ENCODE measurements around the gene SLC9A2.

The SLC9A2 gene

GRCh38 chr2:102736110-102736409 lies 116.7 kb downstream of the SLC9A2 start:
- FAIRE-seq, result no peak

GRCh38 chr2:102736410-102737409 lies 117.4 kb downstream of the SLC9A2 start:
- FAIRE-seq, result no peak

- no peak for FAIRE-seq
These were observed 118.1 kb downstream of the SLC9A2 start for GRCh38 chr2:102737431-102737830.

- FAIRE-seq, result no peak
These were observed 123.9 kb downstream of the SLC9A2 start for GRCh38 chr2:102743259-102743658.

- FAIRE-seq, result no peak
These were observed 128.8 kb downstream of the SLC9A2 start for GRCh38 chr2:102748107-102748506.

- no peak for FAIRE-seq
These were observed 130.6 kb downstream of the SLC9A2 start for GRCh38 chr2:102749938-102750337.

DNA sequence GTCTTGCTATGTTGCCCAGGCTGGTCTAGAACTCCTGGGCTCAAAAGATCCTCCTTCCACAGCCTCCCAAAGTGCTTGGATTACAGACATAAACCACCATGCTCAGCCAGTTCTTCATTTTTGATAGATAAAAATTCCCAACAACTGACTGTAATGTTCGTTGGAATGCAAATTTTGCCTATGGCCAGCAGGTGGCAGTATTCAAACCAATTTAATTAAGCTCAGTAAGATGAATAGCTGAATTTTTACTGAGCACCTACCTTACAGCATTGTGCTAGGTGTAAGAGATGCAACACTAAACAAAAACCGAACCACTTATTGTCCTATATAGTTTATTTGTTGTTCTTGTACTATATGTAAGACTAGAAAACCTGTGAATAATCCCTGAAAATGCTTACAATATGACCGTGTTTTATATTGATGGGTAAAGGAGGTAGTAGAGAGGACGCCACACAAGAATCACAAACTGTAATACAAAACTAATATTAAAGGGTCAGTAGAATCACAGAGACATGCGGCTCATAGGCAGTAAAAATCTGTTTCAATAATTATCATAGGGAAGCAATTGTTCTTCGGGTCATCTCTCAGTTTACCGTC lies 134.3 kb downstream of the SLC9A2 start:
- no peak for FAIRE-seq

GRCh38 chr2:102754456-102755145 lies 135.2 kb downstream of the SLC9A2 start:
- FAIRE-seq, result no peak

GRCh38 chr2:102755284-102755683 lies 135.9 kb downstream of the SLC9A2 start:
- no peak for FAIRE-seq

- FAIRE-seq, result no peak
These were observed 139.1 kb downstream of the SLC9A2 start for GRCh38 chr2:102758439-102758838.

Measured in colon (tissue), 2 donors.